ENCODE measurements around the gene GNB5.
A peak's percentile ranks its signal among the peaks of the same experiment; 100 is the strongest.

The GNB5 gene

DNA sequence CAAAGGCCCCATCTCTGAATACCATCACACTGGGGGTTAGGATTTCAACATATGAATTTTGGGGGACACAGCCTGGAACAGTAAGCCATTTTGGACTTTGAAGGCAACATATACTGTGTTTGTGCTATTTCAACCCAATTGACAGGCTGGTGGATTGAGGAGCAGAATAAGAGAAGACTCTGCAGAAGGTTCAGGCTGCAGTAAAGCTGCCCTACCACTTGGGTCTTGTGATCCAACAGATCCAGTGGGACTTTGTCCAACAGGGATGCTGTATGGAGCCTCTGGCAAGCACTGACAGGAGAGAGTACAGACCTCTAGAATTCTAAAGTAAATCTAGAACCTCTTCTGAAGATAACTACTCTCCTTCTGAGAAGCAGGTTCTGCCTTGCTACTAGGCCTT, 77.5 kb downstream of the GNB5 start:
- H3K9me3 ChIP-seq (replicated peaks in 1 of 11), result peaks cover 9 to 21% (median 12%) of the 10 kb centered on the region in 11 experiments; a peak in 21 of 22 replicates
- no peaks in the 10 kb centered on the region for H3K36me3 ChIP-seq
- no peaks in the 10 kb centered on the region for H3K27me3 ChIP-seq
- H3K4me2 ChIP-seq, result no peak overlapping the region
- no peak for TF ChIP-seq Cebpa-rat (IDR thresholded peaks at IDR 0.05)
- H3K4me3 ChIP-seq, result no peak overlapping the region
- H3K9ac ChIP-seq, result no peak overlapping the region
- no peaks in the 10 kb centered on the region for H4K20me1 ChIP-seq
- peaks cover 0 to 12% (median 3%) of the 10 kb centered on the region in 10 experiments; a peak in 6 of 20 replicates for H3K4me1 ChIP-seq
- H3K27ac ChIP-seq, result no peak overlapping the region

DNA sequence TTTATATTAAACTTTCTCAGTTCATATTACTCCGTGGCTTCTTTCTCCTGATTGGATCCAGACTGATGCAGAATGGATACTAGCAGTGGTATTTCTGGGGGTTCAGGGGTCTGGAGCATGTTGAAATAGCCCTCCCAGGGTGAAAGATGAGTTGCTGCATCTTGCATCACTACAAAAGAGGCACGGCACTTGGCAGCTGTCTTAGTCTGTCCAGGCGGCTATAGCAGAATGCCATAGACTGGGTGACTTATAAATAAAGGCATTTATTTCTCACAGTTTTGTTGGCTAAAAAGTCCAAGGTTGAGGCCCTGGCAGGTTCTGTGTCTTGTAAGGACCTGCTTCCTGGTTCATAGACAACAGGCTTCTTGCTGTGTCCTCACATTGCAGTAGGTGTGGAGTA, 78.0 kb downstream of the GNB5 start:
- Histone ChIP-seq H3K9me3 (replicated peaks in 1 of 11) (peaks cover 9 to 21% (median 12%) of the 10 kb centered on the region in 11 experiments; a peak in 21 of 22 replicates), H4K20me1 (no peaks in the 10 kb centered on the region), H3K4me1 (peaks cover 0 to 12% (median 3%) of the 10 kb centered on the region in 10 experiments; a peak in 6 of 20 replicates), H3K4me2 (no peak overlapping the region), H3K27me3 (no peaks in the 10 kb centered on the region), H3K9ac (no peak overlapping the region), H3K27ac (no peak overlapping the region), H3K36me3 (no peaks in the 10 kb centered on the region), H3K4me3 (no peak overlapping the region)
- TF ChIP-seq Cebpa-rat (IDR thresholded peaks at IDR 0.05), result no peak

DNA sequence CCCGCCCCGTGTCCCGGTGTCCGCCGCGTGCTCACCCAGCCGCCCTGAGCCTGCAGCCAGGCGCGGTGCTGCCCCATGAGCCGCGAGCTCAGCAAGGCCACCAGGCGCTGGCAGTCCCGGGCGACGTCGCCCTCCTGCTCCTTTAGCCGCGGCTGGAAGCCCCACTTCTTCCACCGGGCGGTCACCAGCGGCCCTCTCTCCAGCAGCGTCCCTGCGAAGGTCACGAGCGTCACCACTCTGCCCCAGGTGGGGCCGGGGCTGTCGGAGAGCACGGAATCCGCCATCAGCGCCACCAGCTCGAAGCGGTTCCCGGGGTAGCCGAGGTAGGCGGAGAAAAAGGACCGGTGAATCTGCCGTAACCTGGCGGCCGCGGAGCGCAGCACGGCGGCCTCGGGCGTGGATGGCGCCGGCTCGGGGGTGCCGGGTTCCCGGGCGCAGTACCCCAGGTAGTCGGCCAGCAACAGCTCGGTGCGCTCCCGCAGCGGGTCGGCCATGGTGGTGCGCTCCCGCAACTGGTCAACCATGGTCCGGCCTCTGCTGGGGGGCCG, 78.9 kb downstream of the GNB5 start:
- TF ChIP-seq Cebpa-rat (IDR thresholded peaks at IDR 0.05), result no peak
- Histone ChIP-seq H3K4me3 (no peak overlapping the region), H3K9ac (no peak overlapping the region), H3K9me3 (replicated peaks in 1 of 11) (peaks cover 9 to 21% (median 12%) of the 10 kb centered on the region in 11 experiments; a peak in 21 of 22 replicates), H3K36me3 (no peaks in the 10 kb centered on the region), H4K20me1 (no peaks in the 10 kb centered on the region), H3K4me1 (peaks cover 0 to 10% (median under 1%) of the 10 kb centered on the region in 10 experiments; a peak in 6 of 20 replicates), H3K27ac (no peak overlapping the region), H3K27me3 (no peaks in the 10 kb centered on the region), H3K4me2 (no peak overlapping the region)

DNA sequence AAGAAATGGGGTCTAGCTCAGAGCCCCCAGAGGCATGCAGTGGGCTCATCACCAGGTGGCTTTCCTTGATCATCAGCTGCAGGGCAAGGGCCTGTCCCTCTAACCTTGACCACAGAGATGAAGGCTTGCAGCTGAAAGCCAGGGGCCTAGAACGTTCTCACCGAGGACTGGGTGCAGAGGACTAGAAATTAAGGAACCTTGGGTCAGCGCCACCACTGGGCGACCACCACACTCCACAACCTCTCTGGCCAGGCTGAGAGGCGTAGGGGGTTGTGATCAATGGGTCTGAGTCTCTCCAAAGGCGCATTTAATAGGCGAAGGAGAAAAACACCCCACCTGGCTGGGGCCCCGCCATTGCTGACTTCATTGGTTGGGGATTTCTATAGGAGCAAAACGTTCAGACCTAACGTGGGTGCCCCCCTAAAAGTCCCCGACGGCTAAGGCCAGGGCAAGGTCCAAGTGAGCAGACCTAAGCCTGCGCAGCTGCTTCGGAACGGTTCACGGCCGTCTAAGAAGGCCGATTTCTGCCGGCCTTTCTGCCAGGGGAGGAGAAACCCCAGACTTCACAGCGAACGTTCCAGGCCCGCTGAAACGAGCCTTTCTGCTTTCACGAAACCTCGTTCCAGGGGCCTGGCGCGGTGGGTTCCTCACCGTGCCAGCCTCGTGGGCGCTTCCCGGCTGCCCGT, 79.5 kb downstream of the GNB5 start:
- Histone ChIP-seq H3K36me3 (no peaks in the 10 kb centered on the region), H3K4me3 (no peak overlapping the region)

DNA sequence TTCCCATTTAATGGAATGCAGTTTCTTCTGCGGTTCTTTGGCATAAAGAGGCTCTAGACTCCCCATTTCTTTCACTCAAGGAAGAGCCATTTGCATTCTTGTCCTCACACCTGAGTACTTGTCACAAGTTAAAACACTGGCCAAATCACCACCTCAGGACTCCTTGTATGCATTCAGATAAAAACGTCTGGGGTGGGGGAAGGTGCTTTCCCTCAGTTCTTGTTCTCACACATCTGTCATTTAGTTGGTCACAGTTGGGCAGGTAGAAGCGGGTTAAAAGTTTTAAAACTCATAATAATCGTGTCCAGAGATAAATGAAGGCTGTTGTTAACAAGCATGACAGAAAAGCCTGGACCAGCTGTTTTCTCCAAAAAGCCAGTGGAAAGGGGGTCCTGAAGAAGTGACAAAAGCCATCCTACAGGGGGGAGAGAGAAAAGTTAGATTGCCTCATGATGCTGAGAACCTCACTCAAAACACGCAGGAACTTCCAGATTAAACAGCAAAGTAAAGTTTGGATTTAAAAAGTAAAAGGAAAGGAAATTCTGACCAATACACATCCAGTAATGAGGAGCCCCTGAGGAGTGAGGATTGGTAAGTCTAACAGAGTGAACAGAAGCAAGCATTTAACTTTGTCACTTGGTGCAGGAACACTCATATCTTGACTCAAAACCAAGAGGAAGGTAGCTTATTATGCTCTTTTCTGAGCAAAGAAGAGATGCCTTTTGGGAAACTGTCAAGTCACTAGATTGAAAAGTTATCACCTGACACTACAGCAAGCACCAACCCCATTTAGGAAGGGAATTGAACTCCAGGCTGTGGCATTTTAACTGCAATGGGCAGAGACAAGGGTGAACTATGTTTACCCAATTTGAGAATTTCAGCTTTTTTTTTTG, 81.4 kb downstream of the GNB5 start:
- Histone ChIP-seq H3K4me2 (no peak overlapping the region), H3K9ac (no peak overlapping the region), H3K9me3 (replicated peaks in 1 of 11) (peaks cover 9 to 21% (median 12%) of the 10 kb centered on the region in 11 experiments; a peak in 21 of 22 replicates), H4K20me1 (no peaks in the 10 kb centered on the region), H3K4me1 (peaks cover 1 to 8% (median 3%) of the 10 kb centered on the region in 10 experiments; a peak in 15 of 20 replicates), H3K4me3 (no peak overlapping the region), H3K36me3 (no peaks in the 10 kb centered on the region), H3K27ac (no peak overlapping the region), H3K27me3 (no peaks in the 10 kb centered on the region)
- TF ChIP-seq Cebpa-rat (IDR thresholded peaks at IDR 0.05), result no peak

More for the DNA sequence above, 79.5 kb downstream of the GNB5 start:
- no peaks in the 10 kb centered on the region for H3K27me3 ChIP-seq
- no peak overlapping the region for H3K9ac ChIP-seq
- no peak overlapping the region for H3K4me2 ChIP-seq
- H4K20me1 ChIP-seq, result no peaks in the 10 kb centered on the region
- H3K9me3 ChIP-seq (replicated peaks in 1 of 11), result peaks cover 9 to 21% (median 12%) of the 10 kb centered on the region in 11 experiments; a peak in 21 of 22 replicates
- TF ChIP-seq Cebpa-rat (IDR thresholded peaks at IDR 0.05), result no peak
- no peak overlapping the region for H3K27ac ChIP-seq
- peaks cover 0 to 10% (median 0%) of the 10 kb centered on the region in 10 experiments; a peak in 6 of 20 replicates for H3K4me1 ChIP-seq

DNA sequence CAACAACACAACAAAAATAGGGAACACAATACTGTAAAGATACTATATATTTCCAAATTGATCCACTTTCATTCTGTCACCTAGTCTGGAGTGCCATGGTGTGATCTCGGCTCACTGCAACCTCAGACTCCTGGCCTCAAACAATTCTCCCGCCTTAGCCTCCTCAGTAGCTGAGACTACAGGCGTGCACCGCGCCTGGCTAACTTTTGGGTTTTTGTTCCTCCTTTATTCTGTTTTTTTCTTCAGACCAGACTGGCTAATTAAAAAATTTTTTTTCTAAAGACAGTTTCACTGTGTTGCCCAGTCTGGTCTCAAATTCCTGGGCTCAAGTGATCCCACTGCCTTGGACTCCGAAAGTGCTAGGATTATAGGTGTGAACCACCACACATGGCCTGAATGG, 84.0 kb downstream of the GNB5 start:
- H3K4me2 ChIP-seq, result no peak overlapping the region
- H3K36me3 ChIP-seq, result no peaks in the 10 kb centered on the region
- H3K9me3 ChIP-seq (replicated peaks in 1 of 11), result peaks cover 5 to 10% (median 8%) of the 10 kb centered on the region in 11 experiments; a peak in 21 of 22 replicates
- H4K20me1 ChIP-seq, result no peaks in the 10 kb centered on the region
- H3K4me3 ChIP-seq, result no peak overlapping the region
- TF ChIP-seq Cebpa-rat (IDR thresholded peaks at IDR 0.05), result no peak
- H3K9ac ChIP-seq, result no peak overlapping the region
- H3K27ac ChIP-seq, result no peak overlapping the region
- H3K4me1 ChIP-seq, result peaks cover 8 to 33% (median 27%) of the 10 kb centered on the region in 10 experiments; a peak in 17 of 20 replicates
- H3K27me3 ChIP-seq, result no peaks in the 10 kb centered on the region

DNA sequence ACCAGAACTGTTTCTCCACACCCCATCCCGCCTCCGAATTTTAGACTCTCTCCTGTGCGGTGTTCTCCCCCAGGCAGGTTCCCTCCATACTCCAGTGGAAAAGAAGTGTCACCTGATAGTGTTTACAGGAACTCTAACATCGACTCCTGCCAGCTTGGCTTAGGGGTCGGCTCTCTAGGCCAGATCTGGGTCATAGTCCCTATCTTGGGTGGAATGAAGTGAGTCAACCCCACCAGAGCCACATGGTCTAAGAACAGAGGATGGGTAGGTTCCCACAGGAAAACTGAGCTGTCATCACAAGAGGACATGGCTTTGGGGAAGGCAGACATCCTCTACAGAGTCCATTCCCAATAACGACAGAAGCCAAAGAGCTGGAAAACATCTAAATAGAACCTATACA, 84.6 kb downstream of the GNB5 start:
- peaks cover 8 to 38% (median 31%) of the 10 kb centered on the region in 10 experiments; a peak in 17 of 20 replicates for H3K4me1 ChIP-seq
- no peak overlapping the region for H3K9ac ChIP-seq
- H4K20me1 ChIP-seq, result no peaks in the 10 kb centered on the region
- H3K4me3 ChIP-seq, result no peak overlapping the region
- H3K27ac ChIP-seq, result no peak overlapping the region
- H3K27me3 ChIP-seq, result no peaks in the 10 kb centered on the region
- peaks cover 0 to 4% (median 2%) of the 10 kb centered on the region in 11 experiments; a peak in 11 of 22 replicates for H3K9me3 ChIP-seq (replicated peaks in 1 of 11)
- H3K4me2 ChIP-seq, result no peak overlapping the region
- TF ChIP-seq Cebpa-rat (IDR thresholded peaks at IDR 0.05), result no peak
- H3K36me3 ChIP-seq, result no peaks in the 10 kb centered on the region

DNA sequence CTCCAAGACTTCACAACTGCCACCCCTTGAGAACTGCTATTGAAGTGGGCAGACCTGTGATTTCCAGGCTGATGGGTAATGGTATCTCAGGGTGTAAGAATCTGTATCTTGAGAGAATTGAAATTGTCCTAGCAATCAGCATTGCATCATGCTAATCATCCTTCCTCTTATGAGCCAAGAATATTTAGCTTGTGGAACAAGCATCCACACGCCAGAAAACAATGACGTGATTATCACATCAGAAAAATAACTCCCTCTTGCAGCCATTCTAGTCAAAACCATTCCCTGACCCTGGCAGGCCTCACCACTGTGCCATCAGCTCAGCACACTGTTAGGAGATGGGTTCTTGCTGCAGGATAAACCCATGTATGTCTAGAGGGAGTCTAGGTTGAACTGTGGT, 85.3 kb downstream of the GNB5 start:
- Histone ChIP-seq H3K9me3 (replicated peaks in 1 of 11) (no peaks in the 10 kb centered on the region; a peak in 1 of 22 replicates), H3K4me2 (peak overlapping the region in 2 of 11 experiments; percentile 13 to 20; a peak in 2 of 22 replicates), H3K4me3 (no peak overlapping the region), H3K36me3 (no peaks in the 10 kb centered on the region), H3K9ac (no peak overlapping the region), H3K4me1 (peaks cover 8 to 38% (median 31%) of the 10 kb centered on the region in 10 experiments; a peak in 17 of 20 replicates), H3K27me3 (no peaks in the 10 kb centered on the region), H4K20me1 (no peaks in the 10 kb centered on the region), H3K27ac (no peak overlapping the region)
- no peak for TF ChIP-seq Cebpa-rat (IDR thresholded peaks at IDR 0.05)
